ENCODE results near the gene NELFCD. TPM values are rescaled to one million over a fixed set of nuclear protein-coding genes. Genes with fewer than 3 reads are reported as not detected.

The NELFCD gene
- total RNA-seq, 1 experiment from 2014 or later = 174 TPM

DNA sequence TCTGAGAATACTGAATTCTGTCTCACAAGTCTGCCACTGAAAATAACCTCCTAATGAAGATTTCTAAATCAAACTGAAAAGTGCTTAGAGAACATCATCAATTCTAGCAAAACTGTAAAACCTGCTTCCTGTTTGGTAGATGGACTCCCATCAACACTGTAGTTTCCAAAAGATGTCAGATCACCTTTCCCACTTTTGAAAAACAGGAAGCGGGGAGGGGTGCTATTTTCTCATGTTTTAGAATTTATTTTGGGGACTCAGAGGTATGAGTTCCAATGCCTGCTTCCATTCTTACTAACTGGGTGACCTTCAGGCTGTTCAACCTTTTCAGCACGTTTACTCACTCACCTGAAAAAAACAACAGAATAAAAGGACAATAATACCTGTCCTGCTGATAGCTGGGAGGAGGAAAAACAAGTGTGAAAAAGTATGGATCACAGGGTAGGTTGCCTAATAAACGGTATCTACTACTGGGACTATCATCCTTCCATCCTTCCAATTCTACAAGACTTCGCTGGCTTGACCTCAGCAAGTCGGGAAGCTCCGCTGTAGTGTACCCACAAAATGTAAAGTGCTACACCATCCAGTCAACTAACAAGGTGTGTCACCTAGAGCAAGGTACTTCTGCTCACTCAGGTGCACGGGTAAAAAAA is 50.0 kb downstream of the NELFCD start:
- no peak for TF ChIP-seq EZH2 (IDR thresholded peaks at IDR 0.05; ENCODE audit: borderline replicate concordance, low read depth, low read length, poor library complexity, severe bottlenecking)
- TF ChIP-seq, protein P1, sequence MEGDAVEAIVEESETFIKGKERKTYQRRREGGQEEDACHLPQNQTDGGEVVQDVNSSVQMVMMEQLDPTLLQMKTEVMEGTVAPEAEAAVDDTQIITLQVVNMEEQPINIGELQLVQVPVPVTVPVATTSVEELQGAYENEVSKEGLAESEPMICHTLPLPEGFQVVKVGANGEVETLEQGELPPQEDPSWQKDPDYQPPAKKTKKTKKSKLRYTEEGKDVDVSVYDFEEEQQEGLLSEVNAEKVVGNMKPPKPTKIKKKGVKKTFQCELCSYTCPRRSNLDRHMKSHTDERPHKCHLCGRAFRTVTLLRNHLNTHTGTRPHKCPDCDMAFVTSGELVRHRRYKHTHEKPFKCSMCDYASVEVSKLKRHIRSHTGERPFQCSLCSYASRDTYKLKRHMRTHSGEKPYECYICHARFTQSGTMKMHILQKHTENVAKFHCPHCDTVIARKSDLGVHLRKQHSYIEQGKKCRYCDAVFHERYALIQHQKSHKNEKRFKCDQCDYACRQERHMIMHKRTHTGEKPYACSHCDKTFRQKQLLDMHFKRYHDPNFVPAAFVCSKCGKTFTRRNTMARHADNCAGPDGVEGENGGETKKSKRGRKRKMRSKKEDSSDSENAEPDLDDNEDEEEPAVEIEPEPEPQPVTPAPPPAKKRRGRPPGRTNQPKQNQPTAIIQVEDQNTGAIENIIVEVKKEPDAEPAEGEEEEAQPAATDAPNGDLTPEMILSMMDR (conservative IDR thresholded peaks at IDR 0.05; ENCODE audit: low read depth, low read length) = no peak
- POLR2A ChIA-PET (ENCODE audit: low non-redundant PET) = no interaction called here
- Histone ChIP-seq H3K9me3 (ENCODE audit: low read depth, low read length, poor library complexity, severe bottlenecking) (no peaks in the 10 kb centered on the region), H3K27me3 (replicated peaks; ENCODE audit: insufficient read depth, low read depth, low read length, poor library complexity) (no peaks in the 10 kb centered on the region), H3K36me3 (ENCODE audit: insufficient read depth, low read length, poor library complexity, severe bottlenecking) (peaks cover 74% of the 10 kb centered on the region), H3K4me3 (ENCODE audit: low read depth, low read length, poor library complexity, severe bottlenecking) (peak overlapping the region; percentile 92), H3K4me1 (ENCODE audit: insufficient read depth, low read length, poor library complexity, severe bottlenecking) (peaks cover 28% of the 10 kb centered on the region), H3K27ac (ENCODE audit: low read depth, low read length, poor library complexity, severe bottlenecking) (peak overlapping the region; percentile 92)
- CTCF ChIA-PET = no interaction called here
- intact Hi-C loops (cut with micrococcal nuclease; ENCODE audit: unreplicated experiment) = loop anchor here (5.0 kb wide), 2 partner anchors 49 to 139 kb away; partner anchors contain the start of gene NELFCD
- no TSS peak for BruUV-seq (replicated peaks)
- DNase-seq (ENCODE audit: low spot score) = no peak

DNA sequence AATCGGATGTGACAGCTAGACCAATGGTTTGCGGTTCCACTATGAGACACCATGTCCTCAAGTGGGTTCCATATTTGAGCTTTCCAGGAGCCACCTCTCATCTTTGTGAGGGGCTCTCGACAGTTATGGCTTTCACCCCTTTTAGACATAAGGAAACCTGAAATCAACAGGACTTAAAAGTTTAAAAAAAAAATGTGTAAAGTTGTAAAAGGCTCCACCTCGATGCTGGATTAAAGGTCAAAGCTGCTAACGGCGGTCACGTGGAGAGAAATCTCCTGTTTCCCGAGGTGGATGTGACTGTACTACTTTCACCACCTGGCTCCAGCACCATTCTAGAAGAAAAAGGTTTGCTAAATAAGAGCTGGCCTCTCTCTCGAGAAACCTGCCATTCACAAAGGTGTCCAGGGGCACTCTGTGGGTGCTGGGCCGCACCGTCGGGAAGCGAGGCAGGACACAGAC is 50.5 kb downstream of the NELFCD start:
- peak overlapping the region; percentile 92 for H3K27ac ChIP-seq (ENCODE audit: low read depth, low read length, poor library complexity, severe bottlenecking)
- H3K27me3 ChIP-seq (replicated peaks; ENCODE audit: insufficient read depth, low read depth, low read length, poor library complexity) = no peaks in the 10 kb centered on the region
- peak overlapping the region; percentile 92 for H3K4me3 ChIP-seq (ENCODE audit: low read depth, low read length, poor library complexity, severe bottlenecking)
- DNase-seq (ENCODE audit: low spot score) = no peak
- no peak for TF ChIP-seq EZH2 (IDR thresholded peaks at IDR 0.05; ENCODE audit: borderline replicate concordance, low read depth, low read length, poor library complexity, severe bottlenecking)
- TF ChIP-seq, protein P1 (conservative IDR thresholded peaks at IDR 0.05; ENCODE audit: low read depth, low read length) = no peak
- peaks cover 74% of the 10 kb centered on the region for H3K36me3 ChIP-seq (ENCODE audit: insufficient read depth, low read length, poor library complexity, severe bottlenecking)
- intact Hi-C loops (cut with micrococcal nuclease; ENCODE audit: unreplicated experiment) = loop anchor here (5.0 kb wide), 2 partner anchors 49 to 139 kb away; partner anchors contain the start of gene NELFCD
- peaks cover 28% of the 10 kb centered on the region for H3K4me1 ChIP-seq (ENCODE audit: insufficient read depth, low read length, poor library complexity, severe bottlenecking)
- no TSS peak for BruUV-seq (replicated peaks)
- H3K9me3 ChIP-seq (ENCODE audit: low read depth, low read length, poor library complexity, severe bottlenecking) = no peaks in the 10 kb centered on the region
- ChIA-PET POLR2A (ENCODE audit: low non-redundant PET) (no interaction called here), CTCF (no interaction called here)

DNA sequence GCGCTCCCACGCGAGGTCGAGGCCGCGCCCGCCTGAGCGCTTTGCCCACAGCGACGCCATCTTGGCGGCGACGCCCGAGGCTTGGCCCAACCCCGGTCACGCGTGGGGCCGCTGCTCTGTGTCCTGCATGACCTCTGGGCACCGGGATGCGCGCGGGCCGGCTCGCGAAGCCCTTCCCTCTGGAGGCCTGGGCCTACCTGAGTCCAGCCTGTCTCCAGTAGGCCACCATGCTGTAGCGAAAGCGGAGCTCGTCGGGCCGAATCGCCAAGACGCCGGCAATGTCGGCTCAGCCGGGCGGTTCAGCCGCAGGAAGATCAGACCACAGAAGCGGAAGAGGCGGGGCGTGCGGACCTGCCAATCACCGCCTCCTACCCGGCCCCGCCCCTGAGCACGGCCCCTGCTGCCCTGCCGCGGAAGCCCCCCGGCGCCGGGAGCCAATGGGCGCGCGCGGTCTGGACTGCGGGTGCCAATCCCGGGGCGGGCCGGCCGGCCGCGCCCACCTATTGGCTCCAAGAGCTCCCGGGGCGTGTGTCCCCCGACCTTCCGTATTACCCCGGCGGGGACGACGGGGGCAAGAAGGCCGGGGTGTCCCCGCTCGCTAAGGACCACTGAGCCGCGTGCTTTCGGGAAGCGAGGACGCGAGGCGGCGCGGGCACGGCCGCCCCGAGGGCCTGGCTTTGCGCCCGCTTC is 51.1 kb downstream of the NELFCD start, which contains the start of gene ATP5F1E:
TSS of gene ATP5F1E (minus strand) at position 313 of the 690 bp plus-strand sequence. CDS start at position 229, 84 bp downstream.
- POLR2A ChIA-PET (ENCODE audit: low non-redundant PET) = interaction anchor here (0.6 to 0.7 kb wide), 4 partner anchors 55 to 398 kb away, joined by 3 to 7 read pairs (median 4); no protein-coding TSS in a partner anchor
- peak within 1 kb of the TSS; percentile 92 for H3K4me3 ChIP-seq (ENCODE audit: low read depth, low read length, poor library complexity, severe bottlenecking)
- intact Hi-C loops (cut with micrococcal nuclease; ENCODE audit: unreplicated experiment) = loop anchor here (5.0 kb wide), 2 partner anchors 50 to 140 kb away; partner anchors contain the start of gene NELFCD
- peak; percentile 97 for DNase-seq (ENCODE audit: low spot score)
- CTCF ChIA-PET = no interaction called here
- no peaks in the 10 kb centered on the region for H3K9me3 ChIP-seq (ENCODE audit: low read depth, low read length, poor library complexity, severe bottlenecking)
- peaks cover 28% of the 10 kb centered on the region for H3K4me1 ChIP-seq (ENCODE audit: insufficient read depth, low read length, poor library complexity, severe bottlenecking)
- peaks cover 74% of the 10 kb centered on the region for H3K36me3 ChIP-seq (ENCODE audit: insufficient read depth, low read length, poor library complexity, severe bottlenecking)
- TF ChIP-seq, protein P1 (conservative IDR thresholded peaks at IDR 0.05; ENCODE audit: low read depth, low read length) = no peak
- no peak for TF ChIP-seq EZH2 (IDR thresholded peaks at IDR 0.05; ENCODE audit: borderline replicate concordance, low read depth, low read length, poor library complexity, severe bottlenecking)
- H3K27me3 ChIP-seq (replicated peaks; ENCODE audit: insufficient read depth, low read depth, low read length, poor library complexity) = no peaks in the 10 kb centered on the region
- BruUV-seq (replicated peaks) = no TSS peak
- H3K27ac ChIP-seq (ENCODE audit: low read depth, low read length, poor library complexity, severe bottlenecking) = peak within 1 kb of the TSS; percentile 92
